NCI-H524 treated with DMSO at 0.1 percent for 48 hours (cell line): ENCODE data around the gene CA11.
A peak's percentile ranks its signal among the peaks of the same experiment; 100 is the strongest.
"Not testable (repeated sequence)": the region's sequence is repeated elsewhere in the genome, so short reads cannot be mapped to it uniquely, and the experiment has no call there.

Experiments used
- DNase-seq: peaks from one replicate; lab custom pipeline; 2025; lab: John Stamatoyannopoulos, UW

CA11 gene

DNA sequence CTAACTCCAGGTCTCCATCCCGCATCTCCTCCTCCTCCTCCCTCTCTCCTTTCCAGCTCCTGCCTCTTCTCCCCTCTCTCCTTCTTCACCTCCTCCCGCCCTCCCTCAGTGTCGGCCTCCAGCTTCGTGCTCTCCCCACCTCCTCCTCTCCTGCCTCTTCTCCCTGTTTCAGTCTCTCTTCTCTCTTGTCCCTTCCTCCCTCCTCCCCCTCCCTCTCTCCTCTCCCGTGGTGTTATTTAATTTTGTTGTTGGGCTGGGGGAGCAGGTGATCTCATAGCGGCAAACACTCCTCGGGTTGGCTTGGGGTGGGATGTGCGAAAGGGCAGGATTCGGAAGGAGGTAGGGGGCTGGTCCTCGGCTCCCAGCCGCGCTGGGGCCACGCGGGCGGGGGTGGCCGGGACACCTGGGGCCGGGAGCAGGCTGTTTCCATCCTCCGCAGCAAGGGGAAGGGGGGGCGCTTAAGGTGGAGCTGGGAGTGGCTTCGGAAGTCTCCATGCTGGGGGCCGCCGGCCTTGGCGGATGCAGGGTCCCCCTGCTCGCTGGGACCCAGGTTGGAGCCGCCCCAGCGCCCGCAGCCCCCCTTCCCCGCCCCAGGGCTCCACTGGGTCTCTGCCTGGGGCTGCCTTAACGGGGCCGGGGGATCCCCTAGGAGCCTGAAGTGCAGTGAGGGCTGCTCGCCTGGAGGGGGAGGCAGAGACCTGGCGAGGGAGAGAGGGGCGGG lies at the start of gene CA11:
Gene CA11, minus strand, starts transcription at position 187 of the 721 bp plus-strand sequence. CDS start 555 bp downstream, outside the sequence.
- DNase-seq, result peak; percentile 82

DNA sequence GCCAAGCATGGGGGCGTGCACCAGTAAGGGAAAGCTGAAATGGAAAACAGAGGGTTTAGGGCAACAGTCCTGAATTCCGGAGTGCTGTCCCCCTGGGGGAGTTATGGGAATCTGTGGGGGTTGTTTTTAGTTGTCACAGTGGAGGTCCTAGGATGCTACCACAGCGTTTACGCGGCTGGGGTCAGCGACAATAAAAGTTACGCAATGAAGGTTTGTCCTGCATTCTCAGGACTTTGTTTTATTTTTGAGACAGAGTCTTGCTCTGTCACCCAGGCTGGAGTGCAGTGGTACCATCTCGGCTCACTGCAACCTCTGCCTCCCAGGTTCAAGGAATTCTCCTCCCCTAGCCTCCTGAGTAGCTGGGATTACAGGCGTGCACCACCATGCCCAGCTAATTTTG lies 47.6 kb upstream of the CA11 start:
- DNase-seq, result not testable (repeated sequence)

DNA sequence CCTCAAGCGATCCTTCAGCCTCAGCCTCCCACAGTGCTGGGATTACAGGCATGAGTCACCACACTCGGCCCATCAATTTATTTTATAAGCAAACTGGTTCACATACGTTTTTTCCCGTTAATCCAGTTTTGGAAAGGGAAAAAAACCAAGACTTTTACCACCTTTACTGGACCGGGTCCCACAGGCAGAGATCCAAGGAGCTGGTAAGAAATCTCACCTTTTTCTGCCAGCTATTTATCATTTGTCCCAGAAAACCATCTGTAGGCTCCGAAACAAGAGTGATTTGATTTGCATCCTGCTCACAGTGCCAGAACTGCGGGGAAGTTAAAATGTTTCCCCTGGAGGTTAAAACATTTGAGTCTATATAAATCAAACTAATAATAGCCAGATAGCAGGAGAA lies 43.5 kb upstream of the CA11 start:
- no peak for DNase-seq

- DNase-seq, result no peak
Observed at GRCh38 chr19:48687776-48688175, 41.8 kb upstream of the CA11 start.

DNA sequence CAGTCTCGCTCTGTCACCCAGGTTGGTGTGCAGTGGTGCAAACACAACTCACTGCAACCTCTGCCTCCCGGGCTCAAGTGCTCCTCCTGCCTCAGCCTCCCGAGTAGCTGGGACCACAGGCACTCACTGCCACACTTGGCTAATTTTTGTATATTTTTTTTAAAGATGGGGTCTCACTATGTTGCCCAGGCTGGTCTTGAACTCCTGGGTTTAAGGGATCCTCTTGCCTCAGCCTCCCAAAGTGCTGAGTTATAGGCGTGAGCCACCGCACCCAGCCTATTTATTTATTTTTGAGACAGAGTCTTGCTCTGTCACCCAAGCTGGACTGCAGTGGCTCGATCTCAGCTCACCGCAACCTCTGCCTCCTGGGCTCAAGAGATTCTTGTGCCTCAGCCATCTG lies 40.6 kb upstream of the CA11 start:
- not testable (repeated sequence) for DNase-seq

DNA sequence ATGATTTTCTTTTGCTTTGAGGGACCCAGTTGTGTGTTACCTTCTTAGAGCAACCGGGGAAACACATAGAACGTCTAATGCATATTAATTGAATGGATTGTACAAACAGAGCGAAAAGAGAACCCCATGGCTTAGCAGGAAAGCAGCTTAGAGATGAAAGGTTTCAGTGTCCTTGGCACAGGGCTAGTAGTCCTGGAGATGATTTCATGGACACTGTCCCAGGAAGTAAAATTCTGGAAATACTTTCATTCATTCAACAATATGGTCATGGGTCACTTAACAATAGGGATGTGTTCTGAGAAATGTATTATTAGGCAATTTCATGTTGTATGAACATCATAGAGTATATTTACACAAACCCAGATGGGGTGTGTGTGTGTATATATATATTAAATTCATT lies 40.1 kb upstream of the CA11 start:
- DNase-seq, result no peak

- DNase-seq, result no peak
Observed at GRCh38 chr19:48685583-48685982, 39.6 kb upstream of the CA11 start.

- DNase-seq, result no peak
Observed at GRCh38 chr19:48683349-48683748, 37.4 kb upstream of the CA11 start.

DNA sequence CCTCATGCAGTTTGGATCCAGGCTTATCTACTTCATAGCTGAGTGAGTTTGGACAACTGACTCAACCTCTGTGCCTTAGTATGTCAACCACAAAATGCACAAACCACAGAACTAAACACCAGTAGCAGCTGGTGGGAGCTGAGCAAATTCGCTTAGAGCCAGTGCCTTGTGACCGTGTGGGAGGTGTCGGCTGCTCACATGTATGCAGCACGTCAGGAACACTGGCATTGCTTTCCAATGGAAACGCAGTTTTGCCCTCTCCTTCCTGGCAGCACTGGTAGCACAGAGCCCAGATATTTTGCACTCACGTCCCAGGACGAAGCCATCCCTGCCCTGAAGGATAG lies 35.1 kb upstream of the CA11 start:
- no peak for DNase-seq

- no peak for DNase-seq
Observed at GRCh38 chr19:48680436-48681126, 34.6 kb upstream of the CA11 start.

DNA sequence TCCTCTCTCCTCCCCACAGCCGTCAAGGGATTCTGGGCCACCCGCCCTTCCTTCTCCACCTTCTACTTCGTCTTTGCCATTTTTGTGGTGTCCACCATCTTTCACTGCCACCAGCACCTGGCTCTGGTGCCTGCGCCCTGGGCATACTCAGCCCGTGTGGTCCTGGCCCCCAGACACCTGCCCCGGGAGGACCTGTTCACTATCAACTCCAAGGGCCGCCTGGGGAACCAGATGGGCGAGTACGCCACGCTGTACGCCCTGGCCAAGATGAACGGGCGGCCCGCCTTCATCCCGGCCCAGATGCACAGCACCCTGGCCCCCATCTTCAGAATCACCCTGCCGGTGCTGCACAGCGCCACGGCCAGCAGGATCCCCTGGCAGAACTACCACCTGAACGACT lies 34.0 kb upstream of the CA11 start:
- DNase-seq, result not testable (repeated sequence)

DNA sequence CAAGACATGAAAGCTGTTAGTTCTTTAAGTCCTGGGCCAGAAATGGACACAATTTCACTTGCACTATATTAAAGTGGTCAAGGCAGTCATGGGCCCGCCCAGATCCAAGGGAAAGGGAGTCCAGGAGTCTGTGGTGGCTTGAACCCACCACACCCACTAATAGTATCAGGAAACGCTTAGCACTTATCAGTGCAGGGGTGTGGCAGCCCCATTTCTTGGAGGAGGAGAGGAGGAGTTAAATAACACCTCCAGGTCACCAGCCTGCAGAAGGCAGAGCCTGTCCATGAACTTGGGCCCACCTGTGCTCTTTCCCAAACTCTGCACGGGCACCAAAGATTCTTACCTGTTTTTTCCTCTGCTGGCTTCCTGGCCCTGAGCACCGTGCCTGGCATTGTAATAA lies 32.2 kb upstream of the CA11 start:
- DNase-seq, result no peak

DNA sequence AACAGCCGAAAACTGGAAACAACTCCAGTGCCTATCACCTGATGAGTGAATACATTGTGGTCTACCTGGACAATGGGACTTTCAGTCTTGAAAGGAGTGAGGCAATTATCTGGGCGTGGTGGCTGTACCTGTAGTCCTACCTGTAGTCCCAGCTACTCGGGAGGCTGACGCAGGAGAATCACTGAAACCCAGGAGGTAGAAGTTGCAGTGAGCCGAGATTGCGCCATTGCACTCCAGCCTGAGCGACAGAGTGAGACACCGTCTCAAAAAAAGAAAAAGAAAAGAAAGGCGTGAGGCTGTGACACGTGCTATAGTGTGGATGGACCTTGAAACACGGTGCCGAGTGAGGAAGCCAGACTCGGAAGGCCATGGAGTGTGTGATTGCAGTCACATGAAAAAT lies 30.9 kb upstream of the CA11 start:
- no peak for DNase-seq

DNA sequence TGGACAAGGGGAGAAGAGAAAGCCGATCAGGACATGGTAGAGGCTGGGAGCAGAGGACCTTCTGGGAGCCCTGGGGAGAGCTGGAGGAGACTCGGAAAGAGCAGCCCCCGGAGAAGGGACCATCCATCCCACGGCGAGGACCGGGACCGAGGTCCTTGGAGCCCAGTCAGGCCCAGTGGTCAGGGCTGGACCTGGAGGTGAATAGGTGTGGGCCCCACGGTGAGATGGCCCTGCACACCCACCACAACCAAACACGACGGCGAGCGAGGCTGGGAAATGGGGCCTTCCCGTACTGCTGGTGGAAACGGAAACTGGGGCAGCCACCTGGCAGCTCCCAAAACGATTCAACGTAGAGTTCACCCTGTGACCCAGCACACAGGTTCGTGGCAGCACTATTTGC lies 30.5 kb upstream of the CA11 start:
- DNase-seq, result no peak

DNA sequence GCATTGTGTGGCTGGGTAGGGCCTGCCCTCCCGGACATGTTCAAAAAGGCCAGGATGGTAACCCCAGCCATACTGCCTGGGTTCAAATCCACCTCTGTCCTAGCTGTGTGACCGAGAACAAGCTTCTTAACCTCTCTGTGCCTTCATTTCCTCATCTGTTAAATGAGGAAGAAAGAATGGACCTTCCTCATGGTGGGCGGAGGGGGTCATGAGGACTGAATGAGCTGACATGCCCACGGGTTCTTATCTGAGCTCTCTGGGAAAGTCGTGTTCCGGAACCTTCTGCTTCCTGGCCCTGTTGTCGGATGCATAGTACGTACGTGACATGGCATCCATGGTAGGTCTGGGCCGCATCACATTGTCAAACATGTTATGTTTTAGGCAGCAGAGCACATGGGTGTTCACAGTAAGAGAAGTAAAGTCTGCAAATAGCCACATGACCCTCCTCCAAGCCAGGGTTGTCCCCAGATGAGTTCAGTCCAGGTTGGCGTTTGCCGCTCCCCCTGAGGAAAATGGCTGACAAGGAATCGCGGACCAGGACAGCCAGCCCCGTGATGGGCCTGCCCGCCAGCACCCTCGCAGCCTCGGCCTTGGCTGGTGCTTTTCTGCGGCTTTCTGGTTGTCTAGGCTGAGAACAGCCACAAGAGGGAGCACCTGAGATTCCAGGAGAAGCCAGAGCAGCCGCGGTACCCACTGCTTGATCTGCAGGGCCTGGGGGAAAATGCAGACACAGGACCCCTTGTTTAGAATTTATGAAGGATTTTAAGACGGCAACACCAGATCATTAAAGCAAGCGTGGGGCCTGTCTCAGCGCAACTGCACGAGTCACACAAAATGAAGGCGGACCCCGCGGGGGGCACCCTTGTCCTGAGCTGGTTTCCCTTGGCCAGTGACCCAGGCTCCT lies 29.2 kb upstream of the CA11 start:
- peak; percentile 62 for DNase-seq

GRCh38 chr19:48674216-48674809 lies 28.3 kb upstream of the CA11 start:
- DNase-seq, result no peak

DNA sequence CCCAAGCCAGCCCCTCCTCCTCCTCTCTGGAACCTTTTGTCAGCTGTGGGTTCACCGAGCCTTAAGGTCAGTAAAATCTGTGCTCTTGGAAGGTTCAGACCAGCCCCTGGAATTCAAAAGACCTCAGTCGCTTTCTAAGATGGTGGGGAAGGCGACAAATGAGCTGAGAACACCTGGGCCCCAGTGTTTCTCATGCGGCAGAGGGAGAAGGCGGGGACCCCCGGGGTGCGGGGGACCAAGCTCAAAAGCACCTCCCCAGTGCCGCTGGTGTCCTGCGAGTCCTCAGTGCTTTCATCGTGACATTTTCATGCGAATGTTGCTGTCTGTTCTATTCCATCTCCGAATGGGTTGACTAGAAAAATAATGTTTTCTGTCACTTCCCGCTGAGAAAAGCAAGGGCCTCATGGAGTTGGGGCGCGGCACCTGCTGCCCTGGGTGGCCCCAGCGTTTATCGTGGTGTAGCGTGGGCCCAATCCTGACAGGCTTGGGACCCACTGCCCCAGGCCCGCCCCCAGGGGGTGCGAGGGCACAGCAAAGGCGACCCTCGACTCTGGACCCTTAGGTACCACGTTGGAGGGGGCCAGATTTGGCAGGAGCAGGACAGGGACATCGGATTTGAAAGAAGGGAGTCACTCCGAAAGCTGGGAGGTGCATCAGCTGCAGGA lies 27.6 kb upstream of the CA11 start:
- no peak for DNase-seq

DNA sequence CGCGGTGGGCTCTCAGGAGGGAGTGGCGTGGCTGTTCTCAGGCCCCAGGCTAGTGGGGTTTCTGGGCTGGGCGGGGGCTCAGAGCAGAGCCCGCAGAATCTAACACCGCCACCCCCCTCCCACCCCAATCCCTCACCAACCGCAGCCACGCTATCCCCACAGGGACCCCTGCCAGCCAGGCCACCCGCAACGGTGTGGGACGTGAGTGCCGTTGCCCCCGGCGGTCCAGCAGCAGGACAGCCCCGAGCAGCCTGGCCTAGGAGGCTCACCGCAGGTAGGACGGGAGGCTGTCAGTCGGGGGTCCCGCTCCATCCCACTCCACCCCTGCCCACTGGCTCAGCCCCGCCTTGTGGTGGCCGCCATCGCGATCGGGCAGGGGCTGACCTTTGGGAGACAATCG lies 27.0 kb upstream of the CA11 start, which contains the start of gene NTN5:
Gene NTN5, minus strand, starts transcription at position 24 of the 400 bp plus-strand sequence. CDS start 2,031 bp downstream, outside the sequence.
- DNase-seq, result no peak

DNA sequence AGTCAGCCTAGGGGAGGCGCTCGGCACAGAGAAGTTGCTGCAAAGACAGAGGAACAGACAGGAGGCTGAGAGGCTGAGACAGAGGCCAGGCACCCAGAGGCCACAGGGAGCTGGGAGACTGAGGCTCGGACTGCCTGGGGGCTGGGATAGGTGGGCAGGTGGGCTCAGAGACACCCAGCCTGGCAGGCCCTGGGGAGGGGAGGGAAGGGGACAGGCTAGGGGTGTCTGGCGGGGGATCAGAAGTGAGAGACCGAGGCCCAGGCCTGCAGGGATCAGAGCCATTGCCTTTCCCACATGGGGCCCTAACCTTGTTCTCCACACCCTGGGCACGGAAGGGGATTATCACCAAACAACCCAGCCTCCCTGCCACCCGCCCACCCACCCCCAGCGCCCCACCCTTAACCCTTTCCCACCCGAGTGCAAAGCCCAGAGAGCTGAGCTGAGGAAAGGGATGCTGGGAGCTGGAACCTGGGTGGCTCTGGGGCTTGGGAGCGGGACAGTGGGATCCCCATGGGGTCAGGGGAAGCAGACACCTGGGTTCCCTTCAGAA lies 25.5 kb upstream of the CA11 start:
- no peak for DNase-seq

- no peak for DNase-seq
Observed at GRCh38 chr19:48670699-48671445, 24.9 kb upstream of the CA11 start.
